HG03354 (cell line): ENCODE results near the gene SLFN11.
"Not testable (repeated sequence)": the region's sequence is repeated elsewhere in the genome, so short reads cannot be mapped to it uniquely, and the experiment has no call there.

ENCODE experiments used
- ATAC-seq: cut with Tn5 transposase; IDR thresholded peaks from one replicate; pipeline ENCODE4 v1.9.1; 2021; ENCODE audit warnings: mild to moderate bottlenecking; ENCODE audit not compliant: unreplicated experiment, poor library complexity, severe bottlenecking

SLFN11 gene, protein sequence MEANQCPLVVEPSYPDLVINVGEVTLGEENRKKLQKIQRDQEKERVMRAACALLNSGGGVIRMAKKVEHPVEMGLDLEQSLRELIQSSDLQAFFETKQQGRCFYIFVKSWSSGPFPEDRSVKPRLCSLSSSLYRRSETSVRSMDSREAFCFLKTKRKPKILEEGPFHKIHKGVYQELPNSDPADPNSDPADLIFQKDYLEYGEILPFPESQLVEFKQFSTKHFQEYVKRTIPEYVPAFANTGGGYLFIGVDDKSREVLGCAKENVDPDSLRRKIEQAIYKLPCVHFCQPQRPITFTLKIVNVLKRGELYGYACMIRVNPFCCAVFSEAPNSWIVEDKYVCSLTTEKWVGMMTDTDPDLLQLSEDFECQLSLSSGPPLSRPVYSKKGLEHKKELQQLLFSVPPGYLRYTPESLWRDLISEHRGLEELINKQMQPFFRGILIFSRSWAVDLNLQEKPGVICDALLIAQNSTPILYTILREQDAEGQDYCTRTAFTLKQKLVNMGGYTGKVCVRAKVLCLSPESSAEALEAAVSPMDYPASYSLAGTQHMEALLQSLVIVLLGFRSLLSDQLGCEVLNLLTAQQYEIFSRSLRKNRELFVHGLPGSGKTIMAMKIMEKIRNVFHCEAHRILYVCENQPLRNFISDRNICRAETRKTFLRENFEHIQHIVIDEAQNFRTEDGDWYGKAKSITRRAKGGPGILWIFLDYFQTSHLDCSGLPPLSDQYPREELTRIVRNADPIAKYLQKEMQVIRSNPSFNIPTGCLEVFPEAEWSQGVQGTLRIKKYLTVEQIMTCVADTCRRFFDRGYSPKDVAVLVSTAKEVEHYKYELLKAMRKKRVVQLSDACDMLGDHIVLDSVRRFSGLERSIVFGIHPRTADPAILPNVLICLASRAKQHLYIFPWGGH

DNA sequence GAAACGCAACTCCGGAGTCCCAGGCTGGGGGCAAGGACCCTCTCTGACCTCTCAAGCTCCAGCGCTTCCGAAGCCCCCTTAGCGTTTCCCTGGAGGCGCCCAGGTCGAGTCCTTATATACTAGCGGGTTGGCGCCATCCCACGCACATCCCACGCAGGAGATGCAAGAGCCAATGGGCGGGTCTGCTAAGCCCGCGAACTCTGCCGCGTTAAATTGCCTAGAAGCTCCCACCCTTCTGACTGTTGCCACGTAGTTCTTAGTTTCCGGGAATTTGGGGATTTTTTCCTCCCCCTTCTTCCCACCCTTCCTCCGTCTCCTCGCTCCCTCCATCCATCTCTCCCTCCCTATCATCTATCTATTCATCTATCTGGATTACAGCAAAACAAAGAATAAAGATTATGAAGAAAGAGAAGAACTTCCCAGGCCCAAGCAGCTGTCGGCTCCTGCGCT, at the start of gene SLFN11:
SLFN11 (minus strand) TSS at position 88 of the 450 bp plus-strand sequence. CDS start 9,814 bp downstream, outside the sequence.
- peak; percentile 58 for ATAC-seq

DNA sequence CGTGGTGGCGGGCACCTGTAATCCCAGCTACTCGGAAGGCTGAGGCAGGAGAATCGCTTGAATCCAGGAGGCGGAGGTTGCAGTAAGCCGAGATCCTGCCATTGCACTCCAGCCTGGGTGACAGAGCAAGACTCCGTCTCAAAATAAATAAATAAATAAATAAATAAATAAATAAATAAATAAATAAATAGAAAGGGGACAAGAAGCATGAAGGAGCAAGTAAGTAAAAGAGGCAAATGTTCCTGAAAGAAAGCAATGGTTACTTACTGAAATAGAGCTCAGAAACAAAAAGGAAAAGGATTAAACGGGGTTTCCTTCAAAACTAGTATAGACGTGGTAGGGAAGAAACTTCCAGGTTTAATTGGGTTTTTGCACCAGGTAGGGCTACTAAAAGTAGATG, 47.6 kb upstream of the SLFN11 start:
- ATAC-seq: not testable (repeated sequence)

DNA sequence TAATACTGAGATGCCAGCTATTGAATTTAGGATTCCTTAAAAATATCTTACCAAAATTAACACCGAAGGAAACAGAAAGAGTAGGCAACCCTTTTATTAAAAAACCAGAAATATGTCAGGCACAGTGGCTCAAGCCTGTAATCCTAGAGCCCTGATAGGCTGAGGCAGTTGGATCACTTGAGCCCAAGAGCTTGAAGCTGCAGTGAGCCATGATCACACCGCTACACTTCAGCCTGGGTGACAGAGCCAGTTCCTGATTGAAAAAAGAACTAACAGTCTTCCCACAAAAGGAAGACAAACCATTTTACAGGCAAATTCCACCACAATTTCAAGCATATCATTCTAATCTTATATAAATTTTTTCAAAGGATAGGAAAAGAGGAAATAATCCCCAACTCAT, 43.2 kb upstream of the SLFN11 start:
- ATAC-seq: no peak

DNA sequence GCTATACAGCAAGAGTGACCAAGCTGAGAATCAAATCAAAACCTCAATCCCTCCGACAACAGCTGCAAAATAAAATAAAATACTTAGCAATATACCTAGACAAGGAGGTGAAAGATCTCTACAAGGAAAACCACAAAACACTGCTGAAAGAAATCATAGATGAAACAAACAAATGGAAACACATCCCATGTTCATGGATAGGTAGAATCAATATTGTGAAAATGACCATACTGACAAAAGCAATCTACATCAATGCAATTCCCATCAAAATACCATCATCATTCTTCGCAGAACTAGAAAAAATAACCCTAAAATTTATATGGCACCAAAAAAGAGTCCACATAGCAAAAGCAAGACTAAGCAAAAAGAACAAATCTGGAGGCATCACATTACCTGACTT, 41.3 kb upstream of the SLFN11 start:
- not testable (repeated sequence) for ATAC-seq

DNA sequence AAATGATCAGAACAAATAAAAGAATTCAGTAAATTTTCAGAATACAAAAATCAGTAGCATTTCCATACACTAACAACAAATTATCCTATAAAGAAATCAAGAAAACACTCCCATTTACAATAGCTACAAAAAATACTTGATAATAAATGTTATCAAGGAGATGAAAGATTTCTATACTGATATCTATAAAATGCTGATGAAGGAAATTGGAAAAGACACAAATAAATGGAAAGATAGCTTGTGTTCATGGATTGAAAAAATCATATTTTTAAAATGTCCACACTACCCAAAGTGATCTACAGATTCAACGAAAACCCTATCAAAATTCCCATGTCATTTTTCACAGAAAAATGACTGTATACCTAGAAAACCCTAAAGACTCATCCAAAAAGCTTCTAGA, 40.8 kb upstream of the SLFN11 start:
- no peak for ATAC-seq

DNA sequence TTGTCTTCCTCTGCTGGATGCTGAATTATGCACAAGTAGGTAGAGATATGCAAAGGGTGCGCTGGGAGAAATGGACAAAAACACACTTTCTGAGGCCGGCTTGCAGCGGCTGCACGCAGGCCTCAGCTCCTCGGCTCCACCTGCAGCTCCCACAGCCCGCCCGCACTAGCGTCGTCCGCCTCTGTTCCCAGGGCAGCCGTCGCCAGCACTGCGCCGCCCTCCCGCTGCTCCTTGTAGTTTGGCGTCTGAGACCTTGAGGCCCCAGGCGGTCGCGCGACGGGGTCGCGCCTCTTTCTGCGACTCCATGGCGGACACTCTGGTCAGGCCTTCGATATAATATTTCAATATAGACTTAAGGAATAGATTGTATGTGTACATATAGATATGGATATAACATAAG, 34.1 kb upstream of the SLFN11 start:
- ATAC-seq: no peak

DNA sequence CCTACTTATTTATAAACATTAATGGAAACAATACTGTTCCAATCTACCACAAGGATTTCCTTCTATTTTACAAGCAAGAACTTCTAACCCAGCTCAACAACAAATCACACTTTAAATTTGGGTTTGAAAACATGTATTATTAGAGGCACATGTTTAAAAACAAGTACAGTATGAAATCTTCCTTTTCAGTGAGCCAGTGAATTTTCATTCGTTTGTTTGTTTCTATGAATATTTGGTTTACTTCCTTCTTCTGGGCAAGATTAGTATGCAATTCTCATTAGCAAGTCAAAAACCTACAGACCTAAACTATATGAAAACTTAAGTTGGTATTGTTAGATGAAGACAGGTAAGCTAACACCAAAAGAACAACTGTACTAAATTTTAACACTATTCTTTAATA, 33.1 kb upstream of the SLFN11 start:
- no peak for ATAC-seq

DNA sequence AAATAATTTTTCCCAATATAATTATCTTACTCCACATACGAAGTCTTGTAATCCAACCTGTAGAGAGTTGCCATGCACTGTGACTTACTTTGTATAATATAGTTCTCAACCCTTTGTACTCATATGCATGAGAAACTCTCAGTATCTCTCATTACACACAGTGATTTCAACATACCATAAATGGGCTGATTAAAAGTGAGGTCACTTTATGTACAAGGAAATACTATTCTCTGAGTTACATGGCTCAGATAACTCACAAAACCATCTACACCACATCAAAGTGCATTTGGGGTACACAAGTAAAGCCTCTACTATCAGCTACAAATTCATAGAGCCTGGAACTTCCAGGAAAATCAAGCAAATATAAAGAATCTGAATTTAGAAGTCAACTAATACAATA, 30.9 kb upstream of the SLFN11 start:
- no peak for ATAC-seq

DNA sequence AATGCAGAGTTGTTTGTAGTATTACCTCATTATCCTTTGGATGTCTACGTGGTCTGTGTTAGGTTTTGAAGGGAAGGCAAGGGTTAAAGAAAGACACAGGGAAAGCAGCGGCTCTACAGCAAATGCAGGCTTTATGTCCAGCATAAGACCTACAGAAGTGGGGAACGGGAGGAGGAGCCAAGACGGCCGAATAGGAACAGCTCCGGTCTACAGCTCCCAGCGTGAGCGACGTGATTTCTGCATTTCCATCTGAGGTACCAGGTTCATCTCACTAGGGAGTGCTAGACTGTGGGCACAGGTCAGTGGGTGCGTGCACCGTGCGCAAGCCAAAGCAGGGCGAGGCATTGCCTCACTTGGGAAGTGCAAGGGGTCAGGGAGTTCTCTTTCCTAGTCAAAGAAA, 20.4 kb upstream of the SLFN11 start:
- ATAC-seq: not testable (repeated sequence)

DNA sequence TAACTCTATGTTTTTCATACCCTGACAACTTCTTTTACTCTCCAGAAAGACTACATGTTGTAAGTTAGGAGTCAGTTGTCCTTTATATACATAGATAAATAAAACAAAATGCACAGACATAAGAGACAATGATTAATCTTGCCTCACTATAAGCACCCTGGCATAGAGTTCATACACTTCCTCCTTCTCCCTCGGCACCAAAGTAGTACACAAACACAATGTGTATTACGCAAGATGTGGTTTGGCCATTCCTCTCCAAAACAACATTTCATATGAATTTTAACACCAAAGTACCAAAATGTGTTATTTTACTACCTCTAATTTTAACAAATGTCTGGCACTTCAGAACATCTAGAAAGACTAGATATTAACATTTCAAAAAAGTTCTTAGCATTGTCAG, 17.2 kb upstream of the SLFN11 start:
- ATAC-seq: no peak

DNA sequence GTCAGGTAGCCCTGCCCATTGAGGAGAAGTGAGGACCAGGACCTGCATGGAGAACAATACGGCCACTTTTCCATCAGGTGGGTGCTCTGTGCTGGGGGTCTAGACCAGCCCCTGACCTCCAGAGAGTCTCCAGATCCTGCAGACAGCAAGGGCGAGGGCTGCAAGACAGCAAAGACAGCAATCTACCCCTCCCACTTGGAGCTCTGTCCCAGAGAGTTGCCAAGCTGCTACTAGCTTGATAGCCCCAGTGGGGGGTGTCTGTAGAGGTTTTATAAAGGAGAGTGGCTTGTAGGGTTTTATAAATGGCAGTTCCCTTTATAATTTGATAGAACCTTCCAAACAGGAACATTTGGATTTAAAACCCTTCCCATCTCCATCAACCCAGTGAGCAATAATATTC, 16.7 kb upstream of the SLFN11 start:
- no peak for ATAC-seq

DNA sequence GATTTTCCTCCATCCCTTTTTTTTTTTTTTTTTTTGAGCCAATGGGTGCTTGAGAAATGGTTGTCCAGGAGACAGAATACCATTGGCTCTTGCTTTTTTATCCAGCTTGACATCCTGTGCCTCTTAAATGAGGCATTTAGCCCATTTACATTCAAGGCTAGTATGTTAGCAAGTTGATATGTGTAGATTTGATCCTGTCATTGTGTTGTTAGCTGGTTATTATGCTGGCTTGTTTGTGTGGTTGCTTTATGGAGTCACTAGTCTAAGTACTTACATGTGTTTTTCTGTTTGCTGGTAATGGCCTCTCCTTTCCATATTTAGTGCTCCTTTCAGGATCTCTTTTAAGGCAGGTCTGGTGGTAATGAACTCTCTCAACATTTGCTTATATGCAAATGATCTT, 14.1 kb upstream of the SLFN11 start:
- ATAC-seq: no peak

DNA sequence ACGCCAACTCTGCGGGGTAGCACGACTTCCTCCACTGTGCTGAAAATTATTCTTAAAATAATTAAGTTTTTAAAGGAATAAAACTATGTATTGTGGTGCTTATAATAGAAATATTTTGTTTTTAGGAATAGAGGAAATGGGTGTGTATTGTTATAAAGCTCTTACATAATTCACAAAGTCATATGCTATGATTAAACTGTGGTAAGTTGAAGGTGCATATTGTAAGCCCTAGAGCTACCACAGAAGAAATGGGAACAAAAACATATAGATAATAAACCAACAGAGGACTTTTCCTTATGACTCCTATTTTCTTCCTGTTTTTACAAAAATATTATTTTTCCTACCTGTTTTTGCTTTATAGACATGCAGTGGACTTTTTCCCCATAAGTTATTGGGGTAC, 4.3 kb upstream of the SLFN11 start:
- ATAC-seq: no peak

DNA sequence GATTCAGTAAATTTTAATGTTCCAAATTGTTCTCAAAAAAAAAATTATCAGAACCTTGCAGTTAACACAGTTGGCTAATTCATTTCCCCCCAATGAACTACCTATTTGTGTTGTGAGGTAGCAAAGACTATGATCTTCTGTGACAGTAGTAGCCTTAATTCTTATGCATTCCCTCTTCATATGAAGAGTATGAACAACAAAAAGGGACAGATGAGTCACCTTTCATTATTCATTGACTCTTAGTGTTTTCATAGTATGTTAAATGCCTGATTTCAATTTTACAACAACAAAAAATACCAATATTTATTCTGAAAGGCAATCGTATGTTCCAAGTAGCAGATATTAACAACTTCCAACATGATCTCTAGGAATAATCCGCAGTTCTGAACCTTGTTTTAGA, 3.6 kb upstream of the SLFN11 start:
- no peak for ATAC-seq

DNA sequence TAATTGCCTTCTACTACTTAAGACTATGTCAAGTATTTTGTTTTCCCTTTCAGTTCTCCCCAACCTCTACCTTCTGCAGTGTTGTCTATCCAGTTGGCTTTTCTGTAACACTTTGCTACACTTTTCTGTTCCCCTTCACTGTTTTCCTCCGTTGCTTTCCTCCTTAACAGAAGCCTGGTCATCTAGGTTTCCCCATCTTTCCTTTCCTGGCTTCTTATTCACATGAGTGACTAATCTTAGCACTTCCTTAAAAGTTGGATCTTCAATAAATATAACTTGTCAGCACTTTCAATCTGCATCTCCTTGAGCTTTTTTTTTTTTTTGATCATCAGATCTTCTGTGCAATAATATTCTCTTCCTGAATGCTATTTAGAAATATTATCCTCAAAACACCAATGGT, 2.8 kb upstream of the SLFN11 start:
- ATAC-seq: no peak

DNA sequence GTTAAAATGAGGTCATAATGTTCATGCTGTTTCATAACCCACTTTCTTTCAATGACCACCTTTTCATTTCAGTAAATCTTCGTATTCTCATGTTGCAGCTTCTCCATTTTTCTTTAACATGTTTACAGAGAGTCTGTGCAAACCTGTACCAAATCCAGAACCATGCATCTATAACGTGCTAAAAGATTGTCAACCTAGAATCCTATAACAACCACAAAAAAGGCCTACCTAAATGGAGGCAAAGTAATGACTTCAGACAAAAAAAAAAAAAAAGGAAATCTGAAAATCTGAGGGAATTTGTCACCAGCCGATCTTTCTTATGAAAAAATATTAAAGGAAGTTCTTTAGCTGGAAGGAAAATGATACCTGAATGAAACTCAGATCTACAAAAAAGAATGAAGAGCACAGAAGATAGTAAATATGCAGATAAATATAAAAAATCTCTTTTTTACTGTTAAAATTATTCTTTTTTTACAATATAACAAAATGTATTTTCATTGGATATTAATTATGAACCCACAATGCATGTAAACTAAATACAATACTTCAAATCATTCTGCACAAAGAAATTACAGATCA, 1.4 kb upstream of the SLFN11 start:
- ATAC-seq: no peak

DNA sequence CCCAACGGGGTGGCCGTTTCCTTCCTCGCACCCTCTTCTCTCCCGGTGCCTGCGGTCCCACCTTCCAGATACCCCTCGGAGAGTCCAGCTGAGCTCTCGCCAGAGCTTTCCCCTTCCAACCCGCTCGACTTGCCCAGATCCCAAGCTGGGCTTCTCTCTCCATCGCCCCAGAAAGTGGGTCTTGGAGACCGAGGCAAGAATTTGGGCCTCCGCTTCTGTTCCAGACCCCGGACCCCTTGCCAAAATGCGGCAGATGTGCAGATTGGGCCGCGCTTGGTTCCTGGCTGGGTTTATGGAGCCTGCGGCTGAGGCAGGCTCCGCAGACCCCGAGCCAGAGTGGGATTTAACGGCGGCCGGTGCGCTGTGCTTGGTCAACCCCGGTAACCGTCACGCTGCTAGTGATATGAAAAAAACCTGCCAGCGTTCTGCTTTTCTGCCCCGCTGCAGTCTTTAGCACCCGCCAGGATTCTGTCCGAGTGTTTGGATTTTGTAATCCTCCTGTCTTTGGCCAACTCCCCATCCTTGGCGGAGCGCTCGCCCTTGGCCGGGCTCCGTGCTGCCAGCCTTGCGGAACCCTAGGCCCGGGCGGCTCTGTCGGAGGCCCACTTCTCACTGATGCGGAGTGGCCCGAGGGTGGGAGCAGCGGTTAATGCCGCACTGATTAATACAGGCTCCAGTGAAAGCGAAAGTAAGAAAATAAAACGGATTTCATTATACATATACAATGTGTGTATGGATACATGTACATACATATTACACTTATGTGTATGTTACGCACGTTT, 754 bp upstream of the SLFN11 start:
- peak; percentile 45 for ATAC-seq

DNA sequence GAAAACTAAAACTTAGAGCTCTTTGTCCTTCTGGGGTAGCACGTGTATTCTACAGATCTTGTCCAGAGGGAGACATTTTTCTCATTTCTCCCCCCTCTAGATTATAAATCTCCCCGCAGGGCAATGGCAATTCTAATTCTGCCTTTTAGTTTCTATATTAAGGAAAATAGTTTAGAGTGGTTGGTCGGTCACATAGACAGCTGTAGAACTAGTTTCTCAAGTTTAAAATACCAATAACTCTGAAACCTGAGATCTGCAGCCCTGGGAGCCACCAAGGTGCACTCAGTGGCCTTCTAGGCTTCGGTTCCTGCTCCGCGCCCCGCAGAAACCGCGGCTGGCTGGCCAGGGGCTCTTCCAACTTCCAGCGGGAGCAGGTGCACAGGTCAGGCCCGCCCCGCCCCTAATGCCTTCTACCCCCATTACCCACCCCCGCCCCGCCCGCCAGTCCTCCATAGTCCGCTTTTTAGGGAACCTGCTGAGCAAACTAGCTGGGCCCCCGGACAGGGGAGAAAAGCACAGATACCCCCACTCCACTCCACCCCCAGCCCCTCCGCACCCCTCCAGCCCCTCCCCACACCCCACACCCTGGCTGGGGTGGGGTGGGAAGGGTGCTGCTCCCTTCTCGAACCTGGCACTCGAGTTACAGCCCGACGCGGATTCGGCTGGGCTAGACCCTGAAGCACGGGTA, 431 bp downstream of the SLFN11 start:
- ATAC-seq: peak; percentile 8

DNA sequence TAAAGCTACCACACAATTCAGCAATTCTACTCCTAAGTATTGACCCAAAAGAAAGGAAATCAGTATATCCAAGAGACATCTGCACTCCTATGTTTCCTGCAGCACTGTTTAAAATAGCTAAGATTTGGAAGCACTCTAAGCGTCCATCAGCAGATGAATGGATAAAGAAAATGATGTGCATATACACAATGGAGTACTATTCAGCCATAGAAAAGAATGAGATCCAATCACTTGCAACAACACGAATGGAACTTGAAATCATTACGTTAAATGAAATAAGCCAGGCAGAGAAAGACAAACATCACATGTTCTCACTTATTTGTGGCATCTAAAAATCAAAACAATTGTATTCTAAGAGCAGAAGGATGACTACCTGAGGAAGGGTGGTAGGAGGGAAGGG, 1.5 kb downstream of the SLFN11 start:
- no peak for ATAC-seq
